Measurements from ENCODE around the gene SPAG16. TPM values are rescaled to one million over a fixed set of nuclear protein-coding genes. Genes with fewer than 3 reads are reported as not detected.

SPAG16 gene
- polyA plus RNA-seq, 1 of the 3 experiments (the other 2 are of a cell fraction) = 29.5 TPM

DNA sequence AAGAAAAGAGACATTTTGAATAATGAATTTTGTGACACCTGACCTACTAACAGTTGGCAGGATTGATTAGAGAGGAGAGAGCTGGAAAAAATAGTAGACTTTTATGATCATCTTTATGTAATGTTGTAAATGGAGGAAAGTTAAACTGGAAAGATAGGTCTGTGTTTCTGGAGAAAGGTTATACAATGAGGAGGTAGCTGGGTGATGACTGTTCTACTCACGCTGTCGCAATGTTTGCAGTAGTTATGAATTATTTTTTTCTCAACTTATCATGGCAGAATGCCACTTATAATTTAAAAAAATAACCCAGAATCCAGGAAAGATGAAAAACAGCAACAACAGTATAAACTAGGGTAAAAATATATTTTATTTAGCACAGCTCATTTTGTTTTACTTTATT lies 364.9 kb downstream of the SPAG16 start:
- no peak overlapping the region for H3K27ac ChIP-seq (ENCODE audit: low read depth in 2 of 2, low read length in 1 of 2)
- H3K36me3 ChIP-seq (replicated peaks in 1 of 2; ENCODE audit: control insufficient read depth in 1 of 2, insufficient read depth in 2 of 2, low read length in 1 of 2) = no peaks in the 10 kb centered on the region
- no peaks in the 10 kb centered on the region for H3K27me3 ChIP-seq (ENCODE audit: insufficient read depth)
- no peaks in the 10 kb centered on the region for H3F3A ChIP-seq (replicated peaks; ENCODE audit: insufficient read depth)
- ChIA-PET CTCF (no interaction called here), POLR2A (no interaction called here)
- no peak for DNase-seq
- TF ChIP-seq, protein P1, sequence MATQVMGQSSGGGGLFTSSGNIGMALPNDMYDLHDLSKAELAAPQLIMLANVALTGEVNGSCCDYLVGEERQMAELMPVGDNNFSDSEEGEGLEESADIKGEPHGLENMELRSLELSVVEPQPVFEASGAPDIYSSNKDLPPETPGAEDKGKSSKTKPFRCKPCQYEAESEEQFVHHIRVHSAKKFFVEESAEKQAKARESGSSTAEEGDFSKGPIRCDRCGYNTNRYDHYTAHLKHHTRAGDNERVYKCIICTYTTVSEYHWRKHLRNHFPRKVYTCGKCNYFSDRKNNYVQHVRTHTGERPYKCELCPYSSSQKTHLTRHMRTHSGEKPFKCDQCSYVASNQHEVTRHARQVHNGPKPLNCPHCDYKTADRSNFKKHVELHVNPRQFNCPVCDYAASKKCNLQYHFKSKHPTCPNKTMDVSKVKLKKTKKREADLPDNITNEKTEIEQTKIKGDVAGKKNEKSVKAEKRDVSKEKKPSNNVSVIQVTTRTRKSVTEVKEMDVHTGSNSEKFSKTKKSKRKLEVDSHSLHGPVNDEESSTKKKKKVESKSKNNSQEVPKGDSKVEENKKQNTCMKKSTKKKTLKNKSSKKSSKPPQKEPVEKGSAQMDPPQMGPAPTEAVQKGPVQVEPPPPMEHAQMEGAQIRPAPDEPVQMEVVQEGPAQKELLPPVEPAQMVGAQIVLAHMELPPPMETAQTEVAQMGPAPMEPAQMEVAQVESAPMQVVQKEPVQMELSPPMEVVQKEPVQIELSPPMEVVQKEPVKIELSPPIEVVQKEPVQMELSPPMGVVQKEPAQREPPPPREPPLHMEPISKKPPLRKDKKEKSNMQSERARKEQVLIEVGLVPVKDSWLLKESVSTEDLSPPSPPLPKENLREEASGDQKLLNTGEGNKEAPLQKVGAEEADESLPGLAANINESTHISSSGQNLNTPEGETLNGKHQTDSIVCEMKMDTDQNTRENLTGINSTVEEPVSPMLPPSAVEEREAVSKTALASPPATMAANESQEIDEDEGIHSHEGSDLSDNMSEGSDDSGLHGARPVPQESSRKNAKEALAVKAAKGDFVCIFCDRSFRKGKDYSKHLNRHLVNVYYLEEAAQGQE (IDR thresholded peaks at IDR 0.05; ENCODE audit: low read depth, low read length) = no peak
- TF ChIP-seq ELF1 (IDR thresholded peaks at IDR 0.05) = no peak
- no peak overlapping the region for H3K4me3 ChIP-seq (ENCODE audit: low read depth in 2 of 2, low read length in 1 of 2)
- no peaks in the 10 kb centered on the region; the same call in 1 of the 2 replicates for H3K9me3 ChIP-seq
- no peak overlapping the region for H2AFZ ChIP-seq (ENCODE audit: low read depth)
- no peaks in the 10 kb centered on the region for H3K9me2 ChIP-seq
- no peak overlapping the region for H3K9ac ChIP-seq
- H3K4me2 ChIP-seq = no peak overlapping the region
- no peaks in the 10 kb centered on the region for H4K20me1 ChIP-seq (ENCODE audit: insufficient read depth)
- 45% methylated on average over 2 of the region's 2 CpGs for WGBS (ENCODE audit: low lambda C conversion rate)
- no peaks in the 10 kb centered on the region for H3K4me1 ChIP-seq (ENCODE audit: control insufficient read depth in 1 of 2, insufficient read depth in 2 of 2, low read depth in 1 of 2, low read length in 1 of 2)
- no peaks in the 10 kb centered on the region for H3K79me2 ChIP-seq (ENCODE audit: insufficient read depth)

DNA sequence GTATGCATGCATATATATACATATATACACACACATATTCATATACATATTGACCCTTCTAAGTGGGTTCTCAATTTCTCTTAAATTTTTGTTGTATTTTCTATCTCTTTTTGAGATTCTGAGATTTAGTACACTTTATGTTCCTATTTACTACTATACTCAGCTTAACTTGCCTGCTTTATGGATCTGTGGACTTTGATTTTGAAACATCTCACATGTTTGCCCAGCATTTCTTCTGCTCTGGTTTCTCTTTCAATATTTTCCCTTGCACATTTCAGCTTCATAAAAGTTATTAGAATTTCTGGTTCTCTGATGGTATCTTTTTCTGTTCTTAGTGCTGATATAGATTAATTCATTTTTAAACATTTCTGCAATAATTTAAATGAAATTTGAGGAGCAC lies 380.6 kb downstream of the SPAG16 start:
- Histone ChIP-seq H3K36me3 (replicated peaks in 1 of 2; ENCODE audit: control insufficient read depth in 1 of 2, insufficient read depth in 2 of 2, low read length in 1 of 2) (no peaks in the 10 kb centered on the region), H3K4me1 (ENCODE audit: control insufficient read depth in 1 of 2, insufficient read depth in 2 of 2, low read depth in 1 of 2, low read length in 1 of 2) (no peaks in the 10 kb centered on the region), H3F3A (replicated peaks; ENCODE audit: insufficient read depth) (no peaks in the 10 kb centered on the region), H4K20me1 (ENCODE audit: insufficient read depth) (no peaks in the 10 kb centered on the region), H2AFZ (ENCODE audit: low read depth) (no peak overlapping the region), H3K27me3 (ENCODE audit: insufficient read depth) (no peaks in the 10 kb centered on the region), H3K9me2 (no peaks in the 10 kb centered on the region), H3K9ac (no peak overlapping the region), H3K79me2 (ENCODE audit: insufficient read depth) (no peaks in the 10 kb centered on the region), H3K27ac (ENCODE audit: low read depth in 2 of 2, low read length in 1 of 2) (no peak overlapping the region), H3K4me3 (ENCODE audit: low read depth in 2 of 2, low read length in 1 of 2) (no peak overlapping the region), H3K9me3 (peaks cover 7% of the 10 kb centered on the region; the same call in 1 of the 2 replicates), H3K4me2 (no peak overlapping the region)
- TF ChIP-seq NRF1 (IDR thresholded peaks at IDR 0.05; ENCODE audit: low read depth, low read length) (no peak), JUND (IDR thresholded peaks at IDR 0.05) (no peak), FOSL2 (IDR thresholded peaks at IDR 0.05; ENCODE audit: borderline replicate concordance, low read depth) (no peak), FOXJ3 (CRISPR knock-in tag; IDR thresholded peaks at IDR 0.05) (no peak)
- TF ChIP-seq, protein P2, sequence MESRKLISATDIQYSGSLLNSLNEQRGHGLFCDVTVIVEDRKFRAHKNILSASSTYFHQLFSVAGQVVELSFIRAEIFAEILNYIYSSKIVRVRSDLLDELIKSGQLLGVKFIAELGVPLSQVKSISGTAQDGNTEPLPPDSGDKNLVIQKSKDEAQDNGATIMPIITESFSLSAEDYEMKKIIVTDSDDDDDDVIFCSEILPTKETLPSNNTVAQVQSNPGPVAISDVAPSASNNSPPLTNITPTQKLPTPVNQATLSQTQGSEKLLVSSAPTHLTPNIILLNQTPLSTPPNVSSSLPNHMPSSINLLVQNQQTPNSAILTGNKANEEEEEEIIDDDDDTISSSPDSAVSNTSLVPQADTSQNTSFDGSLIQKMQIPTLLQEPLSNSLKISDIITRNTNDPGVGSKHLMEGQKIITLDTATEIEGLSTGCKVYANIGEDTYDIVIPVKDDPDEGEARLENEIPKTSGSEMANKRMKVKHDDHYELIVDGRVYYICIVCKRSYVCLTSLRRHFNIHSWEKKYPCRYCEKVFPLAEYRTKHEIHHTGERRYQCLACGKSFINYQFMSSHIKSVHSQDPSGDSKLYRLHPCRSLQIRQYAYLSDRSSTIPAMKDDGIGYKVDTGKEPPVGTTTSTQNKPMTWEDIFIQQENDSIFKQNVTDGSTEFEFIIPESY (IDR thresholded peaks at IDR 0.05; ENCODE audit: borderline replicate concordance, low read depth) = no peak
- TF ChIP-seq, protein P1 (IDR thresholded peaks at IDR 0.05; ENCODE audit: low read depth, low read length) = no peak
- POLR2A ChIA-PET = no interaction called here
- CTCF ChIA-PET = interaction anchor here (1.0 kb wide), 1 partner anchor 13 kb away, joined by 3 read pairs; no protein-coding TSS in a partner anchor
- no peak for DNase-seq
